Measurements from ENCODE around the gene SMYD3. TPM values are rescaled to one million over a fixed set of nuclear protein-coding genes. Genes with fewer than 3 reads are reported as not detected.

SMYD3 gene
- polyA plus RNA-seq, 1 donor from 2014 or later = 48.6 TPM

GRCh38 chr1:246265481-246265880, 241.6 kb downstream of the SMYD3 start:
- Histone ChIP-seq H3K27me3 (ENCODE audit: insufficient read depth, low read depth, low read length) (no peaks in the 10 kb centered on the region), H4K20me1 (ENCODE audit: insufficient read depth) (no peaks in the 10 kb centered on the region), H3K79me2 (replicated peaks; ENCODE audit: insufficient read depth, low read length) (no peaks in the 10 kb centered on the region), H3K4me2 (ENCODE audit: low read length) (no peak overlapping the region), H3K9ac (ENCODE audit: low read length) (no peak overlapping the region), H3F3A (ENCODE audit: insufficient read depth, low read length, poor library complexity, severe bottlenecking) (no peaks in the 10 kb centered on the region), H3K9me2 (ENCODE audit: insufficient read depth, low read length) (no peaks in the 10 kb centered on the region), H3K9me3 (ENCODE audit: low read length) (no peaks in the 10 kb centered on the region), H3K4me3 (ENCODE audit: low read length) (no peak overlapping the region), H3K27ac (ENCODE audit: low read length) (no peak overlapping the region), H3K36me3 (ENCODE audit: insufficient read depth, low read length) (no peaks in the 10 kb centered on the region), H2AFZ (ENCODE audit: low read depth, low read length) (no peak overlapping the region)
- TF ChIP-seq EZH2 (IDR thresholded peaks at IDR 0.05; ENCODE audit: borderline replicate concordance, insufficient read depth, low read length, poor library complexity, severe bottlenecking) = no peak
- no peak for TF ChIP-seq TAF1 (IDR thresholded peaks at IDR 0.05; ENCODE audit: low read depth)
- TF ChIP-seq SMC3 (conservative IDR thresholded peaks at IDR 0.05; ENCODE audit: poor library complexity) = no peak
- TF ChIP-seq CTCF (IDR thresholded peaks at IDR 0.05; ENCODE audit: poor library complexity, severe bottlenecking) = no peak
- TF ChIP-seq POLR2AphosphoS5 (IDR thresholded peaks at IDR 0.05) = no peak
- no peak for TF ChIP-seq EP300 (conservative IDR thresholded peaks at IDR 0.05; ENCODE audit: poor library complexity, severe bottlenecking)
- TF ChIP-seq RAD21 (conservative IDR thresholded peaks at IDR 0.05) = no peak
- no peak for TF ChIP-seq REST (IDR thresholded peaks at IDR 0.05; ENCODE audit: borderline replicate concordance)
- no peak for TF ChIP-seq MXI1 (conservative IDR thresholded peaks at IDR 0.05; ENCODE audit: poor library complexity, severe bottlenecking)

- no peak for TF ChIP-seq MXI1 (conservative IDR thresholded peaks at IDR 0.05; ENCODE audit: poor library complexity, severe bottlenecking)
- H3K9me2 ChIP-seq (ENCODE audit: insufficient read depth, low read length) = no peaks in the 10 kb centered on the region
- H3K36me3 ChIP-seq (ENCODE audit: insufficient read depth, low read length) = no peaks in the 10 kb centered on the region
- no peak overlapping the region for H3K4me3 ChIP-seq (ENCODE audit: low read length)
- no peaks in the 10 kb centered on the region for H4K20me1 ChIP-seq (ENCODE audit: insufficient read depth)
- H3K9me3 ChIP-seq (ENCODE audit: low read length) = peaks cover 5% of the 10 kb centered on the region
- no peaks in the 10 kb centered on the region for H3K79me2 ChIP-seq (replicated peaks; ENCODE audit: insufficient read depth, low read length)
- no peak overlapping the region for H3K4me2 ChIP-seq (ENCODE audit: low read length)
- H2AFZ ChIP-seq (ENCODE audit: low read depth, low read length) = no peak overlapping the region
- H3K9ac ChIP-seq (ENCODE audit: low read length) = no peak overlapping the region
- no peak overlapping the region for H3K27ac ChIP-seq (ENCODE audit: low read length)
- H3K27me3 ChIP-seq (ENCODE audit: insufficient read depth, low read depth, low read length) = no peaks in the 10 kb centered on the region
- H3F3A ChIP-seq (ENCODE audit: insufficient read depth, low read length, poor library complexity, severe bottlenecking) = no peaks in the 10 kb centered on the region
Observed at GRCh38 chr1:246262281-246262680, 244.8 kb downstream of the SMYD3 start.

GRCh38 chr1:246261639-246262038, 245.4 kb downstream of the SMYD3 start:
- Histone ChIP-seq H3F3A (ENCODE audit: insufficient read depth, low read length, poor library complexity, severe bottlenecking) (no peaks in the 10 kb centered on the region), H3K27me3 (ENCODE audit: insufficient read depth, low read depth, low read length) (no peaks in the 10 kb centered on the region), H3K36me3 (ENCODE audit: insufficient read depth, low read length) (no peaks in the 10 kb centered on the region), H3K9ac (ENCODE audit: low read length) (no peak overlapping the region), H3K9me2 (ENCODE audit: insufficient read depth, low read length) (no peaks in the 10 kb centered on the region), H3K9me3 (ENCODE audit: low read length) (peaks cover 5% of the 10 kb centered on the region), H3K4me2 (ENCODE audit: low read length) (no peak overlapping the region), H4K20me1 (ENCODE audit: insufficient read depth) (no peaks in the 10 kb centered on the region), H3K4me3 (ENCODE audit: low read length) (no peak overlapping the region), H3K79me2 (replicated peaks; ENCODE audit: insufficient read depth, low read length) (no peaks in the 10 kb centered on the region), H2AFZ (ENCODE audit: low read depth, low read length) (no peak overlapping the region), H3K27ac (ENCODE audit: low read length) (no peak overlapping the region)
- TF ChIP-seq MXI1 (conservative IDR thresholded peaks at IDR 0.05; ENCODE audit: poor library complexity, severe bottlenecking) (no peak), CTCF (IDR thresholded peaks at IDR 0.05; ENCODE audit: poor library complexity, severe bottlenecking) (peak; percentile 22)

Data from neural cell (in vitro differentiated cells).